ENCODE measurements around the gene PLXDC1.
"Not testable (repeated sequence)": the region's sequence is repeated elsewhere in the genome, so short reads cannot be mapped to it uniquely, and the experiment has no call there.

Gene PLXDC1

DNA sequence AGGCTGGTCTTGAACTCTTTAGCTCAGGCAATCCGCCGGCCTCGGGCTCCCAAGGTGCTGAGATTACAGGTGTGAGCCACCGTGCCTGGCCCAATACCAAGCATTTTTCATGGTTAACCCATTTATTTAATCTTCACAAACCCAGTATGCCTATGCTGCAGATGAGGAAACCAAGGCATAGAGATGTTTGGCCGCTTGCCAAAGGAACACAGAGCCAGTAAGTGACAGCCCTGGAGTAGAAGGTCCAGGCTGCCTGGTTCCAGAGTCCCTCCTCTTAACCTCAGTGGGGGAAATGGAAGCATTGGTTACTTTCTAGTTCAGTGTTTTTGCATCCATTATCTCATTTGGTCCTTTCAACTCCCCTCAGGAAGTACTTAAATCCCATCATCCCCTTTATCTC lies 29.9 kb upstream of the PLXDC1 start:
- DNase-seq (ENCODE audit: low read depth in 1 of 2, low spot score in 1 of 2) = no peak

- DNase-seq (ENCODE audit: low read depth in 1 of 2, low spot score in 1 of 2) = no peak
Measured at GRCh38 chr17:39178536-39178935, 27.1 kb upstream of the PLXDC1 start.

- DNase-seq (ENCODE audit: low read depth in 1 of 2, low spot score in 1 of 2) = no peak
Measured at GRCh38 chr17:39177256-39177655, 25.8 kb upstream of the PLXDC1 start.

GRCh38 chr17:39175695-39176093 lies 24.3 kb upstream of the PLXDC1 start:
- no peak for DNase-seq (ENCODE audit: low read depth in 1 of 2, low spot score in 1 of 2)

GRCh38 chr17:39174920-39175694 lies 23.7 kb upstream of the PLXDC1 start:
- peak; percentile 56 to 58 for DNase-seq (ENCODE audit: low read depth in 1 of 2, low spot score in 1 of 2)

DNA sequence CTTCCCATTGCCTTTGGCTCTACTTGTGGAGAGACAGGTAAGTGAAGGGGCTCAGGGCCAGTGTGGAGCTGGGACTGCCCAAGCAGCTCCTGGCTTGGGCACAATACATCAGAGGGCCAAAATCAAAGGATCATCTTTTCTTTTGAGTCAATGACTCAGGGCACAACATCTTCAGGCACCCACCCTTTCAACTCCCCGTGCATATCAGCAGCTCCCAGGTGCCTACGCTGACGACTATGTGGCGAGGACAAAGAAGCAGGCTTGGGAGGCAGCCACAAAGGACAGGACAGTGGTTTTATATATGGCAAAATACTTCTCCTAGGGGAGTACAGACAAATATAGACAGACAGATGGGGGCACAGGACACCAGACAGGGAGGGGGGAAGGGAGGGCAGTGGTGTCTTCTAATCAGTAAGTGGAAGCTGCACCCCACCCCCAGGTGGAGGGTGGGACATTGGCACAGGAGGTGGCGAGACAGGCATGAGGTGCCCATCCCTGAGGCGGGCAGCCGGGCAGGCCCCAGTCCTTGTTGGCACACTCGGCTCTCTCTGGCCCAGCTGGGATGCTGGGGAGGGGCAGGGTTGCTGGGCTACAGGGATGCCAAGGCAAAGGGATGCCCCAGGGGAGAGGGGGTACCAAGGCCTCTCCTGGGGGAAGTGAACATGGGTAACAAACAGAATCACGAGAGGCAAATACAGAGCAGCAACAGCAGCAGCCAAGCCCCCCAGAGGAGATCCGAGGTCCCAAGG lies 22.3 kb upstream of the PLXDC1 start:
- DNase-seq (ENCODE audit: low read depth in 1 of 2, low spot score in 1 of 2) = no peak

DNA sequence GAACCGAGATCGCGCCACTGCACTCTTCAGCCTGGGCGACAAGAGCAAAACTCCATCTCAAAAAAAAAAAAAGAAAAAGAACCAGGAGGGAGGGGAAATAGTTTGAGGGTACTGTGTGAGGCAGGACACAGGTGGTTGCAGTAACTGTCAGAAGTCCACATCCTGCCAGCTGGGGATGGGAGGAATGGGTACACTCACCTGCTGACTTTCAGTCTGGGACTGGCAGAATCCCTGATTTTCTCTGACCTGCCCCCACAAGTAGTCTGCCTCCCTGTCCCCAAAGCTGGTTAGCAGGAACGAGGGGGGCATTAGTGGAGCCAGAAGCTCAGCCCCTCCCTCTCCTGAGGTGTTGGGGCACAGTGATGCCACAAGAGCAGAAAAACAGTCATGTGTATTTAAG lies 21.6 kb upstream of the PLXDC1 start:
- no peak for DNase-seq (ENCODE audit: low read depth in 1 of 2, low spot score in 1 of 2)

DNA sequence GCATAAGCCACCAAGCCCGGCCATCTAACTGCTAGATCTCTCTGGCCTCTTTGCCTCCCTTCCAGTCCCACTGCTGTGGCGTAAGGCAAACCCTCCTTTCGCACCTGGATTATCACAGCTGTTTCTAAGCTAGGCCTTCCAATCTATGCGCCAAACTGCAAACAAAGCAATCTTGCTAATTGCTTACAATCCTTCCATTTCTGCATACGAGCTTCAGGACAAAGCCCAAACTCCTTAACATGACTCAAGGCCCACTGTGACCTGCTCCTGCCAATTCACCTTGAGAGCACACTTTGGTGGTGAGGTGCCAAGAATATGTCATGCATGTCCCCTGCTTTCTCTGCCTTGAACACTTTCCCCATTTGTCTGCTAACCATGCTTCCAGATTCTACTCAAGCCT lies 20.5 kb upstream of the PLXDC1 start:
- DNase-seq (ENCODE audit: low read depth in 1 of 2, low spot score in 1 of 2) = no peak

GRCh38 chr17:39170558-39170957 lies 19.1 kb upstream of the PLXDC1 start:
- DNase-seq (ENCODE audit: low read depth in 1 of 2, low spot score in 1 of 2) = no peak

GRCh38 chr17:39170109-39170508 lies 18.7 kb upstream of the PLXDC1 start:
- no peak for DNase-seq (ENCODE audit: low read depth in 1 of 2, low spot score in 1 of 2)

- DNase-seq (ENCODE audit: low read depth in 1 of 2, low spot score in 1 of 2) = no peak
Measured at GRCh38 chr17:39169518-39169917, 18.1 kb upstream of the PLXDC1 start.

- no peak for DNase-seq (ENCODE audit: low read depth in 1 of 2, low spot score in 1 of 2)
Measured at GRCh38 chr17:39169101-39169500, 17.7 kb upstream of the PLXDC1 start.

- DNase-seq (ENCODE audit: low read depth in 1 of 2, low spot score in 1 of 2) = not testable (repeated sequence)
Measured at GRCh38 chr17:39168503-39168902, 17.1 kb upstream of the PLXDC1 start.

- DNase-seq (ENCODE audit: low read depth in 1 of 2, low spot score in 1 of 2) = no peak
Measured at GRCh38 chr17:39167476-39167875, 16.0 kb upstream of the PLXDC1 start.

- no peak for DNase-seq (ENCODE audit: low read depth in 1 of 2, low spot score in 1 of 2)
Measured at GRCh38 chr17:39166437-39167335, 15.2 kb upstream of the PLXDC1 start.

- no peak for DNase-seq (ENCODE audit: low read depth in 1 of 2, low spot score in 1 of 2)
Measured at GRCh38 chr17:39165841-39166349, 14.5 kb upstream of the PLXDC1 start, which contains the start of gene ARL5C. ARL5C (minus strand) TSS chr17:39166161; CDS start chr17:39165760, 401 bp downstream.

GRCh38 chr17:39165178-39165840 lies 13.9 kb upstream of the PLXDC1 start:
- no peak for DNase-seq (ENCODE audit: low read depth in 1 of 2, low spot score in 1 of 2)

- peak; percentile 39 to 51 for DNase-seq (ENCODE audit: low read depth in 1 of 2, low spot score in 1 of 2)
Measured at GRCh38 chr17:39164675-39165143, 13.3 kb upstream of the PLXDC1 start.

DNA sequence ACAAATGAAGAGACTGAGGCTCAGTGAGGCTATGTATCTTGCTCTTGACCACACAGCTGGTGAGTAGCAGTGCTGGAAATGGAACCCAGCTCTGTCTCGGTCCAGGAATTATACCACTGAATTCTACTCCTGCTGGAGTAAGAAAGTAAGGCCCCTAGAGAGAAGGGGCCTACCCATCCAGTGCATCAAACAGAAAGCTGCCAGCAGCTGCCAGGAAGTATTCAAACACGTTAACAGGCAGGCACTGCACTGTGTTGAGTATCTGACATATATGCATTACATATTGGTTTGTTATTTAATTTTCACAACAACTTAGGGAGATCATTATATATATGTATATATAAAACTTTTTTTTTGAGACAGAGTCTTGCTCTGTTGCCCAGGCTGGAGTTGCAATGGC lies 10.5 kb upstream of the PLXDC1 start:
- DNase-seq (ENCODE audit: low read depth in 1 of 2, low spot score in 1 of 2) = no peak

DNA sequence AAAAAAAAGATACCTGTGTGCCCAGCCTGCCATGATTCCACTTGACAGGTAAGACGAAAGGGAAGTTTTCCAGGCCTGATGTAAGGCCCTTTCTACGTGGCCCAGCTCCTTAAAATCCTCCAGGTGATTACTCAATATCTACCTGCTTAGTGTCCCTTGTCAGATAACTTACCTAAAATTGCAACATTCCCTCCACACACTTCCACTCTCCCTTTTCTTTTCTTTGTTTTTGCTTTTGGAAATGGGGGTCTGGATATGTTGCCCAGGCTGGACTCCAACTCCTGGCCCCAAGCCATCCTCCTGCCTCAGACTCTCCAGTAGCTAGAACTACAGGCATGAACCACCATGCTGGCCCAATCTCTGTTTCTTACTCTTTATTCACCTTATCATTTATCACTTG lies 7.2 kb upstream of the PLXDC1 start:
- no peak for DNase-seq (ENCODE audit: low read depth in 1 of 2, low spot score in 1 of 2)

DNA sequence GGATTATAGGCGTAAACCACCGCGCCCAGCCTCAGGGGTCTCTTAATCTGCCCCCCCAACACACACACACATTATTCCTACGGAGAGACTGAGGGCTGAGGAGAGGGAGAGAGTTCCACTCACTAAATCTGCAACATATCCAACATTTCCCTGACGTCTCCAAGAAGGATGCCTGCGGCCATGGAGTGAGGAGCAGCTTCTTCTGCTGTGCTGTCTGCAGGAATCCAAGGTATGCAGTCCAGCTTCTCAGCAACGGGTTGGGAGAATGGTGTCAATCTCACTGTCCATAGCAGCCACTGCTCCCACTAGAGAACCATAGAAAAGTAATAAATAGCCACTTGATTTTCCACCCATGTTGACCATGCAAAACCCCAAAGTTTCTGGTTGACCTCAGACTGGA lies 5.1 kb upstream of the PLXDC1 start:
- DNase-seq (ENCODE audit: low read depth in 1 of 2, low spot score in 1 of 2) = no peak
